ENCODE measurements around the gene PI16. TPM values are rescaled to one million over a fixed set of nuclear protein-coding genes. Genes with fewer than 3 reads are reported as not detected.
"Not testable (repeated sequence)": the region's sequence is repeated elsewhere in the genome, so short reads cannot be mapped to it uniquely, and the experiment has no call there.

PI16 gene
- total and polyA plus RNA-seq, 12 donors: 4.4 to 38.9 (median 18.7) TPM

DNA sequence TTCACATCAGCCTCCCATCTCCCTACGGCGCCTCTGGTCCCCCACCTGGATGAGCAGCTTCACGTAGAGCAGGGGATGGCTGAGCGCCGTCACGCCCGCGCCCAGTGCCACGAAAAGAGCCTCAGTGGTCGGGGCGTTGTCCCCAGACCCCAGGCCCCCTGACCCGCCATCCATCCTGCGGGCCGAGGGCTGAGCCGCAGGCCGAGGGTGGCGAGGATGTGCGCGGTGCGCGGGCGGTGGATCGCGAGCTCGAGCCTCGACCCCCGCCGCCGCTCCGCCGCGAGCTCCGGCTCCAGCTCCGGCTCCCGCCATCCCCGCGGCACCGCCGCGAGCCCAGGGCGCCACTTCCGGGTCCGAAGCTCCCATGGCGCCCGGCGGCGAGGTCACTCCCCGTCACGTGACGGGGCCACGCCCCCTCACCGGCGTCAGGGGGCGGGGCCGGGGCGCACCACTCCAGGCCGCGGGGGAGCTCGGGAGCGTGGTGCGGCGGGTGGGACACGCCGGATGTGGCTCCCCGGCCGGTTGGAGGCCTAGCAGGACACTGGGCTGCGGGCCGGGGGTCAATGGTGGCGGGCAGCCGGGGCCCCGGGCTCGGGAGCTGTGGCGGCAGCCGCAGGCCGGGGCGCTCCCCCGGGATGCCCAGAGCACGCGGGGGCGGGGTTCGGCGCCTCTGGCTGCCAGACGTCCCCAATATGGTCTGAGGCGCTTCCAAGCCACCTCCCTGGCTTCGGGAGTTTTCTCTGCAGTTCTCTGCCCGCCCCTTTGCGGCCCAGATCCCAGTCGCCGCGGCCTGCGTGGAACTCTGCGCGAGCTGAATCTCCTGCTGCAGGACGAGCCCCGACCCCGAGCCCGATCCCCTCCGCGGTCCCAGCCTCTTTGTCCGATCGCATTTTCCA, 31.5 kb downstream of the PI16 start, which contains the start of gene MTCH1:
Gene MTCH1 (minus strand): TSS at position 389 of the 896 bp plus-strand sequence. CDS start 23 bp downstream, at position 366.
- H3K36me3 ChIP-seq: peaks cover 0 to 16% (median 0%) of the 10 kb centered on the region in 9 donors
- ATAC-seq: peak; percentile 93 to 97 (median 96)
- peak within 1 kb of the TSS; percentile 95 to 100 (median 98) for H3K27ac ChIP-seq
- intact Hi-C loops (cut with DNase I): loop anchor here in 5 of 10 donors (1.0 to 10.0 kb wide), 6 partner anchors 12 to 441 kb away; partner anchors contain the start of genes C6orf89 (in 2 of the 5) and STK38 (in 1 of the 5)
- peaks cover 16 to 50% (median 45%) of the 10 kb centered on the region in 9 donors for H3K4me1 ChIP-seq
- no peaks in the 10 kb centered on the region for H3K27me3 ChIP-seq
- DNase-seq: peak; percentile 91 to 92
- WGBS, 2 donors: 0 to 1% methylated on average over 98 to 101 of the region's 101 CpGs
- TF ChIP-seq, protein P1, sequence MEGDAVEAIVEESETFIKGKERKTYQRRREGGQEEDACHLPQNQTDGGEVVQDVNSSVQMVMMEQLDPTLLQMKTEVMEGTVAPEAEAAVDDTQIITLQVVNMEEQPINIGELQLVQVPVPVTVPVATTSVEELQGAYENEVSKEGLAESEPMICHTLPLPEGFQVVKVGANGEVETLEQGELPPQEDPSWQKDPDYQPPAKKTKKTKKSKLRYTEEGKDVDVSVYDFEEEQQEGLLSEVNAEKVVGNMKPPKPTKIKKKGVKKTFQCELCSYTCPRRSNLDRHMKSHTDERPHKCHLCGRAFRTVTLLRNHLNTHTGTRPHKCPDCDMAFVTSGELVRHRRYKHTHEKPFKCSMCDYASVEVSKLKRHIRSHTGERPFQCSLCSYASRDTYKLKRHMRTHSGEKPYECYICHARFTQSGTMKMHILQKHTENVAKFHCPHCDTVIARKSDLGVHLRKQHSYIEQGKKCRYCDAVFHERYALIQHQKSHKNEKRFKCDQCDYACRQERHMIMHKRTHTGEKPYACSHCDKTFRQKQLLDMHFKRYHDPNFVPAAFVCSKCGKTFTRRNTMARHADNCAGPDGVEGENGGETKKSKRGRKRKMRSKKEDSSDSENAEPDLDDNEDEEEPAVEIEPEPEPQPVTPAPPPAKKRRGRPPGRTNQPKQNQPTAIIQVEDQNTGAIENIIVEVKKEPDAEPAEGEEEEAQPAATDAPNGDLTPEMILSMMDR (IDR thresholded peaks at IDR 0.05): no peak
- peak within 1 kb of the TSS; percentile 84 to 100 (median 99) for H3K4me3 ChIP-seq
- H3K9me3 ChIP-seq: no peaks in the 10 kb centered on the region

DNA sequence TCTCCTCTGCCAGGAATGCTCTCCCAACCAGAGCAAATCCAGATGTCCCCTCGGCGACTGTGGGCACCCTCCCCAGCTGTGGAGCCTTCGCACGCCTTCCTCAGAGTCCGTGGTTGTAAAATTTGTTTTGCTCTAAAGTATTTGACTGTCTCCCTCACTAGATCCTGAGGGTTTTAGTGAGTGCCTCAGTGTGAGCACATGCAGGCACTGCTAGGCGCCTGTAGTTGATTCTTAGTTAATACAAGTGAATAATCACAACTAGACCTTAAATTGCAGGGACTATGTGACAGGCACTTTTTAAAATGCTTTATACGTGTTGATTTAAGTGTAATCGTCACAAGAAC, 32.1 kb downstream of the PI16 start:
- no peaks in the 10 kb centered on the region for H3K27me3 ChIP-seq
- peaks cover 0 to 10% (median 0%) of the 10 kb centered on the region in 9 donors for H3K36me3 ChIP-seq
- H3K9me3 ChIP-seq: no peaks in the 10 kb centered on the region
- ATAC-seq (no peak), DNase-seq (no peak)
- intact Hi-C loops (cut with DNase I): loop anchor here in 5 of 10 donors (1.0 to 10.0 kb wide), 6 partner anchors 12 to 442 kb away; partner anchors contain the start of genes C6orf89 (in 2 of the 5) and STK38 (in 1 of the 5)
- H3K4me1 ChIP-seq: peaks cover 12 to 44% (median 39%) of the 10 kb centered on the region in 9 donors
- H3K27ac ChIP-seq: peak overlapping the region; percentile 95 to 100 (median 98)
- peak overlapping the region; percentile 84 to 100 (median 99) for H3K4me3 ChIP-seq
- TF ChIP-seq, protein P1 (IDR thresholded peaks at IDR 0.05): no peak
- WGBS, 2 donors: 2 to 3% methylated on average over 8 of the region's 8 CpGs

DNA sequence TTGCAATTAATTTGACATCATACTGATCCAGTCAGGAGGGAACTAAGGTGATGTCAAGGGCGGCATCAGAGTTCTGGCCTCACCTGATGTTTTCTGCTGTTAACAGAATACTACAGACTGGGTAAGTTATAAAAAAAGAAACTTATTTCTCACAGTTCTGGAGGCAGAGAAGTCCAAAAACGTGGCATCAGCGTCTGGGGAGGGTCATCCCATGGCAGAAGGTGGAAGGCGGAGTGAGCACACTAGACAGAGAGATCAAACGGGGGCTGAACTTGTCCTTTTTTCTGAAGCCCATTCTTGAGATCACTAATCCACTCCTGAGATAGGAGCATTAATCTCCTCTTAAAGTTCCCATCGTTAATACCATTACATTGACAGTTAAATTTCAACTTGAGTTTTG, 34.7 kb downstream of the PI16 start:
- H3K4me3 ChIP-seq: no peak overlapping the region
- WGBS, 2 donors: 80 to 81% methylated on average over 6 of the region's 6 CpGs
- peaks cover 6 to 18% (median 15%) of the 10 kb centered on the region in 9 donors for H3K4me1 ChIP-seq
- H3K27ac ChIP-seq: no peak overlapping the region
- TF ChIP-seq, protein P1 (IDR thresholded peaks at IDR 0.05): no peak
- intact Hi-C loops (cut with DNase I): loop anchor here in 4 of 10 donors (5.0 to 10.0 kb wide), 4 partner anchors 82 to 444 kb away; partner anchors contain the start of genes C6orf89 (in 1 of the 4) and STK38 (in 1 of the 4)
- H3K9me3 ChIP-seq: no peaks in the 10 kb centered on the region
- DNase-seq (no peak), ATAC-seq (no peak)
- no peaks in the 10 kb centered on the region for H3K36me3 ChIP-seq
- H3K27me3 ChIP-seq: no peaks in the 10 kb centered on the region

DNA sequence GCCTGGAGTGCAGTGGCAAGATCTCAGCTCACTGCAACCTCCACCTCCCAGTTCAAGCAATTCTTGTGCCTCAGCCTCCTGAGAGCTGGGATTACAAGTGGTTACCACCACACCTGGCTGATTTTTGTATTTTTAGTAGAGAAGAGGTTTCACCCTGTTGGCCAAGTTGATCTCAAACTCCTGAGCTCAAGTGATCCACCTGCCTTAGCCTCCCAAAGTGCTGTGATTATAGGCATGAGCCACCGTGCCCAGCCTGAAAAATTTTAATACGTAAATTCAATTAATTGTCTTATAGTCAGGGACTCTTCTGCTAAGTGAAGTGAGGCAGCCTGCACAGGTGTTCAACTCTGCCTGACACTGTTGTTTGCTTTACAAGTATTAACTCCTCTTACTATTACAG, 35.9 kb downstream of the PI16 start:
- peaks cover 6 to 12% (median 7%) of the 10 kb centered on the region in 9 donors for H3K4me1 ChIP-seq
- intact Hi-C loops (cut with DNase I); ATAC-seq; H3K36me3 ChIP-seq; H3K27ac ChIP-seq; H3K27me3 ChIP-seq; DNase-seq; H3K9me3 ChIP-seq; H3K4me3 ChIP-seq: not testable (repeated sequence)
- WGBS, 2 donors: 85 to 89% methylated on average over 2 of the region's 2 CpGs
